ENCODE measurements around the gene NDRG4. TPM values are rescaled to one million over a fixed set of nuclear protein-coding genes. Genes with fewer than 3 reads are reported as not detected.

The NDRG4 gene
- total and polyA plus RNA-seq, 2 experiments from 2014 or later = 3.4 to 7.1 TPM

DNA sequence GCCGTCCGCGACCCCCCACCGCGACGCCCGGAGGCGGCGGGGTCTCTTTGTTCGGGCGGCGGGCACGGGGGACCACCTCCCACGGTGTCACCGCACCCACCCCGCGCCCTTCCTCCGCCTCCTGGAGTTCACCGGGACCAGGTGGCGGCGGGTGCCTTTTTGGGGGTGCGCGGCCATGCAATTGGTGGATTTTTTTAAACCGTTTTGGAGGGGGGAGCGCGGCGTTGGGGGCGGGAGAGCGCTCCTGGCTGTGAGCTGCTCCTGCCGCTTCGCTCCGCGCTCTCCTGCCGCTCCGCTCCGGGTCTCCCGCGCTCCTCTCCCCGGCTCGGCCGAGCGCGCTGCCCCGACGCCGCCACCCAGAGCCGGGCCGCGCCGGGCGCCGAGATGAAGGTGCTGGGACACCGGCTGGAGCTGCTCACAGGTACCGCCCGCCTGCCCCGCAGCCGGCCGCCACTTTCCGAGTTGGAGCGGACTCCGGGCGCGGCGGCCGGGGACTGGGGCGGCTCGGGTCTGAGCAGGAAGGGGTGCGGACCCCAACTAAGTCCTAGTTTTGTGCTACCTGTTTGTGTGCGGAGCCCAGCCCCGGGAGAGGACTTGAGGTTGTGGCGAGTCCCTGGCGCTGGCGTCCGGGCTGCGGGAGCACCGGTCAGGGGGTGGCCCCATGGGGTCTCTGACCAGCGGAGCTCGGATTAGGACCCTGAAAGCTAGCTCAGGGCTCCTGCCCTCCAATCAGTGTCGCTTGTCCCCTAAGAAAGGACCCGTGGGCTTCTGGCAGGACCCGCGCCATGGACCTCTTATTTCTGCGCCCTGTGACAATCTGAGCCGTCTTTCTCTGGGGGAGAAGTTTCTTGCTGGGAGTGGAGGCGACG, 35.7 kb upstream of the NDRG4 start:
- no peak overlapping the region for H3K4me2 ChIP-seq (ENCODE audit: unreplicated experiment)
- peak; percentile 22 for DNase-seq
- no peaks in the 10 kb centered on the region for H3K4me1 ChIP-seq (ENCODE audit: insufficient read depth)
- peaks cover 40% of the 10 kb centered on the region for H3K27me3 ChIP-seq (replicated peaks; ENCODE audit: insufficient read depth)
- TF ChIP-seq EZH2phosphoT487 (IDR thresholded peaks at IDR 0.05; ENCODE audit: insufficient read depth, low read depth) (peak; percentile 16; the same call in 1 of the 2 replicates), EZH2 (IDR thresholded peaks at IDR 0.05; ENCODE audit: insufficient read depth, poor library complexity, severe bottlenecking) (peak; percentile 87)
- H3K4me3 ChIP-seq = 0 out of 2 replicates have a peak overlapping the region, but pooled peaks have one; percentile 18
- H2AFZ ChIP-seq = no peak overlapping the region
- H3K9ac ChIP-seq = no peak overlapping the region
- no peaks in the 10 kb centered on the region for H3K9me2 ChIP-seq (ENCODE audit: insufficient read depth)
- H3K79me2 ChIP-seq (ENCODE audit: insufficient read depth) = no peaks in the 10 kb centered on the region
- no peaks in the 10 kb centered on the region for H3K9me3 ChIP-seq (ENCODE audit: low read depth)
- no peaks in the 10 kb centered on the region for H3K36me3 ChIP-seq (ENCODE audit: low read depth)
- H4K20me1 ChIP-seq (ENCODE audit: insufficient read depth) = no peaks in the 10 kb centered on the region
- 3 to 4% methylated on average over 64 to 70 of the region's 86 CpGs for WGBS, 2 experiments (ENCODE audit: low coverage in 1 of 2, low lambda C conversion rate in 2 of 2, missing lambda C conversion rate in 2 of 2)
- H3F3A ChIP-seq (ENCODE audit: insufficient read depth) = no peaks in the 10 kb centered on the region
- no peak overlapping the region for H3K27ac ChIP-seq
- in situ Hi-C loops (cut with MboI) = no loop called here

DNA sequence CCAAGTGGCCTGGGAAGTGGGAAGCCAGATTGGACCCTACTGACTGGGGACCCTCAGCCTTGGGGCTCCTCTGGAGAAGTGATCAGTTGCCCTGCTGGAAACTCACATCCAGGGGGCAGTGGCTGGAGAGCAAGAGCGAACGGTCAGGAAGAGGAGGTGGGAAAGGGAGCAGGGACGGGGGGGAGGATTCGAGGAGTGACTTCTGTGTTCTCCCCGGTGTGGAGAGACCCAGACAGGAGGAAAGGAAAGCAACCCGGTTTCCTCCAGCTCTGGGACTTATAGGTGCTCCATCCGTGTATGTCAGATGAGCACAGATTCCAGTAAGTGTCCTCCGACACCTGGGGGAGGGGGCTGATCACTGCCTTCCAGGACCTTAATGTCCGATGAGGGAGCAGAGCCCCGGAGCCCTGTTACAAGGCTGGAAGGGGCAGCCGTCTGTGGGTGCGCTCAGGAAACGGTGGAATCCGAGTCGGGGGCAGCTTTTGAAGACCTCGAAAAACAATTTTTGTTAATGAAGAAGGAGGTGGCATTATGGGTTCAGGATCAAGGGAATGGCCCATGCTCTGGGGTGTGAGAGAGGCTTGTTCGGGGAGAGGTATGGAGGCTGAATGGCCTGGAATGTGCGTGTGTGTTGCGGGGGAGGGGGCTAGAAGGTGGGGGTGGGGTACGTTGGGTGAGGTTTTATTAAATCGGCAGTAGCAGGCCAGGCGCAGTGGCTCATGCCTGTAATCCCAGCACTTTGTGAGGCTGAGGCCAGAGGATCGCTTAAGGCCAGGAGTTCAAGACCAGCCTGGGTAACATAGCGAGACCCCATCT, 34.8 kb upstream of the NDRG4 start:
- H3K27me3 ChIP-seq (replicated peaks; ENCODE audit: insufficient read depth) = peaks cover 48% of the 10 kb centered on the region
- in situ Hi-C loops (cut with MboI) = no loop called here

DNA sequence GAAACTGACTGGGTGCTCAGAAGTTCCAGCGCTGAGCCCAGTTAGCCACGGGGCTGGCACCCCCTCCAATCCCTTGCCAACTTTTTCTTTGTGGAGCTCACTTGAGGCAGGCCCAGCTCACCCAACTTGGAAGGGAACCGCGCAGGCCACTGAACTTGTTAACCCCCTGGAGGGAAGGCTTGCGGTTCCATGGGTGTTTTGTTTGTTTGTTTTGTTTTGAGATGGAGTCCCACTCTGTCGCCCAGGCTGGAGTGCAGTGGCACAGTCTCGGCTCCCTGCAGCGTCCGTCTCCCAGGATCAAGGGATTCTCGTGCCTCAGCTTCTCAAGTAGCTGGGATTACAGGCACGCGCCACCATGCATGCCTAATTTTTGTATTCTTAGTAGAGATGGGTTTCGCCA, 34.1 kb upstream of the NDRG4 start:
- no peak for DNase-seq
- H3K27me3 ChIP-seq (replicated peaks; ENCODE audit: insufficient read depth) = peaks cover 52% of the 10 kb centered on the region
- H2AFZ ChIP-seq = no peak overlapping the region
- TF ChIP-seq EZH2 (IDR thresholded peaks at IDR 0.05; ENCODE audit: insufficient read depth, poor library complexity, severe bottlenecking) (no peak), EZH2phosphoT487 (IDR thresholded peaks at IDR 0.05; ENCODE audit: insufficient read depth, low read depth) (no peak)
- in situ Hi-C loops (cut with MboI) = no loop called here
- no peak overlapping the region for H3K27ac ChIP-seq
- no peaks in the 10 kb centered on the region for H3K79me2 ChIP-seq (ENCODE audit: insufficient read depth)
- H3K9ac ChIP-seq = no peak overlapping the region
- H4K20me1 ChIP-seq (ENCODE audit: insufficient read depth) = no peaks in the 10 kb centered on the region
- no peak overlapping the region for H3K4me2 ChIP-seq (ENCODE audit: unreplicated experiment)
- H3K4me1 ChIP-seq (ENCODE audit: insufficient read depth) = no peaks in the 10 kb centered on the region
- no peaks in the 10 kb centered on the region for H3K36me3 ChIP-seq (ENCODE audit: low read depth)
- no peak overlapping the region for H3K4me3 ChIP-seq
- H3K9me2 ChIP-seq (ENCODE audit: insufficient read depth) = no peaks in the 10 kb centered on the region
- no peaks in the 10 kb centered on the region for H3K9me3 ChIP-seq (ENCODE audit: low read depth)
- H3F3A ChIP-seq (ENCODE audit: insufficient read depth) = no peaks in the 10 kb centered on the region
- whole genome bisulfite sequencing, 2 experiments (ENCODE audit: low coverage in 1 of 2, low lambda C conversion rate in 2 of 2, missing lambda C conversion rate in 2 of 2) = 76 to 88% methylated on average over 13 of the region's 13 CpGs

More for the DNA sequence above, 34.8 kb upstream of the NDRG4 start:
- Histone ChIP-seq H3K36me3 (ENCODE audit: low read depth) (no peaks in the 10 kb centered on the region), H3F3A (ENCODE audit: insufficient read depth) (no peaks in the 10 kb centered on the region), H3K9me3 (ENCODE audit: low read depth) (no peaks in the 10 kb centered on the region), H3K27ac (no peak overlapping the region), H3K9me2 (ENCODE audit: insufficient read depth) (no peaks in the 10 kb centered on the region), H3K4me1 (ENCODE audit: insufficient read depth) (no peaks in the 10 kb centered on the region), H3K9ac (no peak overlapping the region), H2AFZ (no peak overlapping the region), H3K4me2 (ENCODE audit: unreplicated experiment) (no peak overlapping the region), H3K4me3 (no peak overlapping the region), H3K79me2 (ENCODE audit: insufficient read depth) (no peaks in the 10 kb centered on the region), H4K20me1 (ENCODE audit: insufficient read depth) (no peaks in the 10 kb centered on the region)
- WGBS, 2 experiments (ENCODE audit: low coverage in 1 of 2, low lambda C conversion rate in 2 of 2, missing lambda C conversion rate in 2 of 2) = 9 to 13% methylated on average over 18 to 24 of the region's 24 CpGs
- 0 out of 2 replicates have a peak, but pooled peaks have one; percentile 9 for TF ChIP-seq EZH2phosphoT487 (IDR thresholded peaks at IDR 0.05; ENCODE audit: insufficient read depth, low read depth)
- TF ChIP-seq EZH2 (IDR thresholded peaks at IDR 0.05; ENCODE audit: insufficient read depth, poor library complexity, severe bottlenecking) = no peak
- no peak for DNase-seq

DNA sequence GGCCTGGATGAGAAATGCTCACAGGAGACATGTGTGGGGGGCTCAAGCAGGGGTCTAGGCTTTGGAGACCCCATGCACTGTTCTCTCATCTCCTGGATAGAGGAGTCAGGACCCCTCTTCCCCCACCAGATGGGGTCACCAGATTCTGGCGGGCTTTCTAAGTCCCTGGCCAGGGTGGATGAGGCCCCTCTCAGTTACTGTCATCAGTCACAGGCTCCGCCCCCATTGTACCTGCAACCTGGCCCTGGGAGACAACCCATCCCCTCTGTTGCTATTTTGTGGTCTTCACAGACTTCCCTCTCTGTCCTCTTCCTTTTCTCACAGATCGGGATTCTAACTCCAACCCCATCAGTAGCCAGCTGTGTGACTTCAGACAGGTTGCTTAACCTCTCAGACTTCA, 33.5 kb upstream of the NDRG4 start:
- DNase-seq = no peak
- Histone ChIP-seq H4K20me1 (ENCODE audit: insufficient read depth) (no peaks in the 10 kb centered on the region), H3K9ac (no peak overlapping the region), H3K27ac (no peak overlapping the region), H3K79me2 (ENCODE audit: insufficient read depth) (no peaks in the 10 kb centered on the region), H3F3A (ENCODE audit: insufficient read depth) (no peaks in the 10 kb centered on the region), H3K4me3 (no peak overlapping the region), H2AFZ (no peak overlapping the region), H3K4me1 (ENCODE audit: insufficient read depth) (no peaks in the 10 kb centered on the region), H3K36me3 (ENCODE audit: low read depth) (no peaks in the 10 kb centered on the region), H3K4me2 (ENCODE audit: unreplicated experiment) (no peak overlapping the region), H3K9me3 (ENCODE audit: low read depth) (no peaks in the 10 kb centered on the region), H3K9me2 (ENCODE audit: insufficient read depth) (no peaks in the 10 kb centered on the region), H3K27me3 (replicated peaks; ENCODE audit: insufficient read depth) (peaks cover 52% of the 10 kb centered on the region)
- in situ Hi-C loops (cut with MboI) = no loop called here
- TF ChIP-seq EZH2 (IDR thresholded peaks at IDR 0.05; ENCODE audit: insufficient read depth, poor library complexity, severe bottlenecking) (no peak), EZH2phosphoT487 (IDR thresholded peaks at IDR 0.05; ENCODE audit: insufficient read depth, low read depth) (no peak)
- WGBS, 2 experiments (ENCODE audit: low coverage in 1 of 2, low lambda C conversion rate in 2 of 2, missing lambda C conversion rate in 2 of 2) = 84 to 88% methylated on average over 3 of the region's 3 CpGs

Measured in GM23248 (cell line).